GM12874 (cell line): ENCODE measurements around the gene MIOS.

Experiments
- CTCF ChIP-seq: IDR thresholded peaks from 2 replicates; pipeline ENCODE4 v1.5.1; 2011; ENCODE audit warnings: low read depth, mild to moderate bottlenecking, control low read depth, low read length, moderate library complexity; ENCODE audit not compliant: insufficient read depth

Gene MIOS

DNA sequence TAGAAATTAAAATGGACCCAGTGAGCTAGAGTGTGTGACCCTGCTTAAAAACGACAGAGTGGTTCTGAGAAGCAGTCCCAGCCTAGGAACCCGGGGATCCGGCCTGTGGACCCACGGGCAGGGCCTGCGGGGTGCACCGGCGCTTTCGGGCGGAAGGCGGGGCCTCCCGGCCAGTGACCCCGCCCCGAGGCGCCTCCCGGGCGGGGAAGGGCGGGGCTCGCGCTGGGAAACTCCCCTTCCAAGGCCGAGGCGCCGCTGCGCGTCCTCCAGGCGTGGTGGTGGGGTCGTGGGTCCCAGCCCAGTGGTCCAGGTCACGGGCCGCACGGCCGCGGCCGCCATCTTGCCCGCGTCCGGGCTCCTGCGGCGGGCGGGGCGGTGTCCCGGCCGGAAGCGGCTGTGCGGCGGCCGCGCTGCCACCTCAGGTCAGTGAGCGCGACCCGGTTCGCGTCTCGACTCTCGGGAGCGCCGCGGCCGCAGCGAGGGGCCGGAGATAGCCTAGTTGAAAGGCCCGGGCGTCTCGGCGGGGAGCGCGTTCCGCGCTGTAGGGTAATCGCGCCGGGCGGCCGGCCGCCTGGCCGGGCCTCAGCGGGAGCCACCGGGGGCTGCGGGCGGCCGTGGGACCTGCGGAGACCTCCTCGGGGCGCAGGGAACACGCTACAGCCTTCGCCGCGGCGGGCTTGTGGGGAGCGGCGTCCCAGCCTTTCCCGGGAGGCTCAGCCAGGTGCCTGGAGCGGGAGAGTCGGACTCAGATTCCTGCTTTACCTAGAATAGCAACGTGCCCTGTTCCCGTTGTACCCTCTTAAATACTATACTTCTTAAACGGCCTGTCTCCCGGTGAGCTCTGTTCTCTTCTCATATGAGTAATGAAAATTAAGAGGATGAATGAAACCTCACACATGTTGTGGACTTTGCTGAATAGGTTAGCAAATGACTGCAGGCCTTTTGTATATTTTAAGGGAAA, at the start of gene MIOS:
MIOS (plus strand) TSS at position 234 of the 961 bp plus-strand sequence. CDS start 5,592 bp downstream, outside the sequence.
- no peak for TF ChIP-seq CTCF

- TF ChIP-seq CTCF: no peak
These were observed 48.9 kb upstream of the MIOS start for GRCh38 chr7:7517754-7518153.

GRCh38 chr7:7519056-7519455, 47.6 kb upstream of the MIOS start:
- no peak for TF ChIP-seq CTCF

DNA sequence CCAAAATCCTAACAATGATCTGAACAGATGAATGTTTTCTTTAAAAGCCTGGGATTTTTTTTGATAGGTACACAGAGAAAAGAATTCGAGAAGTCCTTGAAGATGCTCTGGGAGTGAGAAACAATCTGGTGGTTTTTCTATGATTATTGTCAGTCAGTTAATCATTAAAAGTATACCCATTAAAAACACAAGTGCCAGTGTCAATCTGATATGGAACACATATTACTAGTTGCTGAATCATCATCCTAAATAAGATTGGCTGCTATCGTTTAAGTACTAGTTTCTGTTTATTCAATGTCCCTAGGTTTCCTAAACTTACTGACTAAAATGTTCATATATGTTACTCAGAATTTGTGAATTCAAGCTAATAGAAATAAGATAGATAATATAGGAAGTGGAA, 47.2 kb upstream of the MIOS start:
- no peak for TF ChIP-seq CTCF

- TF ChIP-seq CTCF: no peak
These were observed 45.4 kb upstream of the MIOS start for GRCh38 chr7:7521259-7521658.

- TF ChIP-seq CTCF: no peak
These were observed 44.3 kb upstream of the MIOS start for GRCh38 chr7:7522421-7522820.

GRCh38 chr7:7524121-7524520, 42.6 kb upstream of the MIOS start:
- no peak for TF ChIP-seq CTCF
